Measurements from ENCODE around the gene NRTN. TPM values are rescaled to one million over a fixed set of nuclear protein-coding genes. Genes with fewer than 3 reads are reported as not detected.

NRTN gene
- total and polyA plus RNA-seq, 2 of the 13 experiments (the other 11 are each of a cell fraction or from before 2014, with no cell fraction given): 4.1 to 5.3 TPM

- TF ChIP-seq ZNF275 (CRISPR knock-in tag; IDR thresholded peaks at IDR 0.05; ENCODE audit: borderline replicate concordance) (0 out of 2 replicates have a peak, but pooled peaks have one; percentile 9), MYNN (CRISPR knock-in tag; IDR thresholded peaks at IDR 0.05; ENCODE audit: low read depth) (no peak), RFX3 (CRISPR knock-in tag; IDR thresholded peaks at IDR 0.05) (no peak), ZMYM2 (CRISPR knock-in tag; IDR thresholded peaks at IDR 0.05) (peak; percentile 66), ZNF343 (CRISPR knock-in tag; IDR thresholded peaks at IDR 0.05) (no peak), ZNF841 (CRISPR knock-in tag; IDR thresholded peaks at IDR 0.05; ENCODE audit: borderline replicate concordance) (no peak), ZNF678 (CRISPR knock-in tag; IDR thresholded peaks at IDR 0.05) (0 out of 2 replicates have a peak, but pooled peaks have one; percentile 52), ETV5 (CRISPR knock-in tag; IDR thresholded peaks at IDR 0.05; ENCODE audit: borderline replicate concordance) (peak; percentile 94), ZNF761 (CRISPR knock-in tag; conservative IDR thresholded peaks at IDR 0.05) (peak; percentile 67; the same call in 1 of the 2 replicates), CREM (IDR thresholded peaks at IDR 0.05) (peak; percentile 11; the same call in 1 of the 2 replicates), CREM (CRISPR knock-in tag; IDR thresholded peaks at IDR 0.05) (no peak), ZSCAN31 (CRISPR knock-in tag; IDR thresholded peaks at IDR 0.05; ENCODE audit: low read depth) (0 out of 2 replicates have a peak, but pooled peaks have one; percentile 10), ZBTB26 (CRISPR knock-in tag; IDR thresholded peaks at IDR 0.05; ENCODE audit: borderline replicate concordance) (peak; percentile 94), ZKSCAN5 (CRISPR knock-in tag; IDR thresholded peaks at IDR 0.05) (no peak), ZNF788 (CRISPR knock-in tag; IDR thresholded peaks at IDR 0.05; ENCODE audit: borderline replicate concordance) (peak; percentile 53; the same call in 1 of the 2 replicates), JARID2 (CRISPR knock-in tag; IDR thresholded peaks at IDR 0.05; ENCODE audit: insufficient replicate concordance) (peak; percentile 60), BCL6 (CRISPR knock-in tag; IDR thresholded peaks at IDR 0.05) (peak; percentile 48; the same call in 1 of the 2 replicates), POLR2A (IDR thresholded peaks at IDR 0.05; ENCODE audit: insufficient read depth in 1 of 2, low read depth in 2 of 2, low read length in 2 of 2) (peak in 1 of 2 experiments; percentile 63; a peak in 2 of 4 replicates)
- TF ChIP-seq, protein P1, sequence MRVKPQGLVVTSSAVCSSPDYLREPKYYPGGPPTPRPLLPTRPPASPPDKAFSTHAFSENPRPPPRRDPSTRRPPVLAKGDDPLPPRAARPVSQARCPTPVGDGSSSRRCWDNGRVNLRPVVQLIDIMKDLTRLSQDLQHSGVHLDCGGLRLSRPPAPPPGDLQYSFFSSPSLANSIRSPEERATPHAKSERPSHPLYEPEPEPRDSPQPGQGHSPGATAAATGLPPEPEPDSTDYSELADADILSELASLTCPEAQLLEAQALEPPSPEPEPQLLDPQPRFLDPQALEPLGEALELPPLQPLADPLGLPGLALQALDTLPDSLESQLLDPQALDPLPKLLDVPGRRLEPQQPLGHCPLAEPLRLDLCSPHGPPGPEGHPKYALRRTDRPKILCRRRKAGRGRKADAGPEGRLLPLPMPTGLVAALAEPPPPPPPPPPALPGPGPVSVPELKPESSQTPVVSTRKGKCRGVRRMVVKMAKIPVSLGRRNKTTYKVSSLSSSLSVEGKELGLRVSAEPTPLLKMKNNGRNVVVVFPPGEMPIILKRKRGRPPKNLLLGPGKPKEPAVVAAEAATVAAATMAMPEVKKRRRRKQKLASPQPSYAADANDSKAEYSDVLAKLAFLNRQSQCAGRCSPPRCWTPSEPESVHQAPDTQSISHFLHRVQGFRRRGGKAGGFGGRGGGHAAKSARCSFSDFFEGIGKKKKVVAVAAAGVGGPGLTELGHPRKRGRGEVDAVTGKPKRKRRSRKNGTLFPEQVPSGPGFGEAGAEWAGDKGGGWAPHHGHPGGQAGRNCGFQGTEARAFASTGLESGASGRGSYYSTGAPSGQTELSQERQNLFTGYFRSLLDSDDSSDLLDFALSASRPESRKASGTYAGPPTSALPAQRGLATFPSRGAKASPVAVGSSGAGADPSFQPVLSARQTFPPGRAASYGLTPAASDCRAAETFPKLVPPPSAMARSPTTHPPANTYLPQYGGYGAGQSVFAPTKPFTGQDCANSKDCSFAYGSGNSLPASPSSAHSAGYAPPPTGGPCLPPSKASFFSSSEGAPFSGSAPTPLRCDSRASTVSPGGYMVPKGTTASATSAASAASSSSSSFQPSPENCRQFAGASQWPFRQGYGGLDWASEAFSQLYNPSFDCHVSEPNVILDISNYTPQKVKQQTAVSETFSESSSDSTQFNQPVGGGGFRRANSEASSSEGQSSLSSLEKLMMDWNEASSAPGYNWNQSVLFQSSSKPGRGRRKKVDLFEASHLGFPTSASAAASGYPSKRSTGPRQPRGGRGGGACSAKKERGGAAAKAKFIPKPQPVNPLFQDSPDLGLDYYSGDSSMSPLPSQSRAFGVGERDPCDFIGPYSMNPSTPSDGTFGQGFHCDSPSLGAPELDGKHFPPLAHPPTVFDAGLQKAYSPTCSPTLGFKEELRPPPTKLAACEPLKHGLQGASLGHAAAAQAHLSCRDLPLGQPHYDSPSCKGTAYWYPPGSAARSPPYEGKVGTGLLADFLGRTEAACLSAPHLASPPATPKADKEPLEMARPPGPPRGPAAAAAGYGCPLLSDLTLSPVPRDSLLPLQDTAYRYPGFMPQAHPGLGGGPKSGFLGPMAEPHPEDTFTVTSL (CRISPR knock-in tag; IDR thresholded peaks at IDR 0.05; ENCODE audit: borderline replicate concordance): peak; percentile 71
These were observed 34.5 kb downstream of the NRTN start, which contains the start of gene FUT6 (continued) for GRCh38 chr19:5839065-5840017.
